Dermis blood vessel endothelial cell (primary cell): ENCODE data around the gene ABR. TPM values are rescaled to one million over a fixed set of nuclear protein-coding genes. Genes with fewer than 3 reads are reported as not detected.
"Not testable (repeated sequence)": the region's sequence is repeated elsewhere in the genome, so short reads cannot be mapped to it uniquely, and the experiment has no call there.

ENCODE experiments used
- DNase-seq: peaks from one replicate; pipeline ENCODE4 v3.0.0; 2010
- total RNA-seq: library from RNA; depleted of rRNA; stranded (reverse); fragments of >200 nt; gene quantifications from 2 replicates; pipeline ENCODE4 v1.2.3, GENCODE V29; 2014

Gene ABR
- total RNA-seq, 1 donor from 2014 or later, result 38.5 TPM

DNA sequence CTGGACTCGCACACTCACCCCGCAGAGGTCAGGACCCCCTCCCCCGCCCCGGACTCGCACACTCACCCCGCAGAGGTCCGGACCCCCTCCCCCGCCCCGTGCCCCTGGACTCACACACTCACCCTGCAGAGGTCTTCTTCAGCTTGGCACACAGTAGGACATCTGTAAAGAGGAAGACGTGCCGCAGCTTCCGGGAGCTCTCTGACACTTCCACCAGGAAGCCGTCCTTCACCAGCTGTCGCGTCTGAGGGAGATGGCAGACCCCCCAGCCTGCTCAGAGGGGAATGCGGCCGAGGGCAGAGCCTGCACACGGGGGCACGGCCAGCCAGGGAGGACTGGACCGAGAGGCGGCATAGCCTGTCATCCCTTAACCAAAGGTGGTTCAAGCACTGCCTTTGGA is 109.9 kb downstream of the ABR start:
- DNase-seq, result no peak

DNA sequence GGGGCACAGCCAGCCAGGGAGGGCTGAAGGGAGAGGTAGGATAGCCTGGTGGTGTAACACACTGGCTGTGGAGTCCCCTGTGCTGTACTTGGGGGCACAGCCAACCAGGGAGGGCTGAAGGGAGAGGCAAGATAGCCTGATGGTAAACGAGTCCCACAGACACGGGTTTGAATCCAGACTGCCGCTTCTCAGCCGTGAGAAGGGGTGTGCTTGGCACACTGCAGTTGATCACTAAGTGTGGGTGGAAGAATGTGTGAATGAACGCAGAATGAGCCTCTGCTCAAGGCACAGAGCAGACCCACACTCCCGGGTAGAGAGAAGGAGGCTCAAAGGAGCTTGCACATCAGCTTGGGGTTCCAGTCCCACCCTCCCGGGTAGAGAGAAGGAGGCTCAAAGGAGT is 111.4 kb downstream of the ABR start:
- no peak for DNase-seq

DNA sequence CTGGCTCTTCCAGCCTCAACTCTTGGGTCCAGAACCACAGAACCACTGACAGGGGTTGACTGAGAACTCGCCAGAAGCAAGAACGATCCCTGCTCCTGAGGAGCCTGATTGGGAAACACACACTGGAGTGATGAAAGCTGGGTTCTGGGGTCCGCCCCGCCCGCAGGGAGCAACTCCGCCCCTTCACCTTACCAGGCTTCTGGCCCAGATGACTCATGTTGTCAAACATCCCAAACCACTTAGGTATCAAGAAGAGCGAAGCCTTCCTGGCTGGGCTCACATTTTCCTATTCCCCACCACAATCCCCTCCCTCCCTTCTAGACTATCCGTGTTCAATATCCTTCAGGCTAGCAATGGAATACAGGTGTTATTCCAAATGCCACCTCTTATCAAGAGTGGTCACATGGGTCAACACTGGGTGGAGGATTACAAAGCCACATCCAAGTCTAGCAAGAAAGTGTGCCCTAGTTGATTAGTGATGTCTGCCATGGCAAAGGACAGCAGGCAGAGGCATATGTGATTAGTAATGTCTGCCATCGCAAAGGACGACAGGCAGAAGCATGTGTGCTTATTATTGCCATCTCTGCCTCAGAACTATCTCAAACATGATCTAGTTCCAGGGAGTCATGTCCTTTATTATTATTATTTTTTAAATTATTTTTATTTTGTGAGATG is 112.4 kb downstream of the ABR start:
- DNase-seq, result no peak

DNA sequence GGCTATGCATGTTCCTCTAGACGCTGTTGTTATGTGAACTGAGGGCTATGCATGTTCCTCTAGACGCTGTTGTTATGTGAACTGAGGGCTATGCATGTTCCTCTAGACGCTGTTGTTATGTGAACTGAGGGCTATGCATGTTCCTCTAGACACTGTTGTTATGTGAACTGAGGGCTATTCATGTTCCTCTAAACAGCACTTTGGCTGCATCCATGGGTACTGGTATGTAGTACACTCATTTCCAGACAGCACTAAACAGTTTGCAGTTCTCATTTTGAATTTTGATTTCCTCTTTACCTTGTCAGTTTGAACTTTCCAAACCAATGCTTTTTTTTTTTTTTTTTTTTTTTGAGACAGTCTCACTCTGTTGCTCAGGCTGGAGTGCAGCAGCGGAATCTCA is 114.4 kb downstream of the ABR start:
- not testable (repeated sequence) for DNase-seq

DNA sequence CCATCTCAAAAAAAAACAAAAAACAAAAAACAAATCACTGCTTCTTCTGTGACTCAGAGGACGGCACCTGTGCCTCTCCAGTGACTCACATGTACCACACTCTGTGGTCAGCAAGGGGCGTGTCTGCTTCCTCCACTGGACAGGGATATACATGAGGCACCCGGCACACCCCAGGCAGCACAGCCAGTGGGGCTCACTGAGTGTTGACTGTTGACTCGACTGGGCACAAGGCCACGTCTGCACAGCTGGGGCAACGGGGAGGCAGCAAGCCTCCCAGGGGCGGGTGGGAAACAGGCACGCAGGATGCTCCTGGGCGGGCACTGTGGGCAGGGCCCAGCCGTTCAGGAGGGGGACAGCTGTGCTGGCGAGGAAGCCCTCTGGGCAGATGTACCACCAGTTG is 118.8 kb downstream of the ABR start:
- DNase-seq, result peak; percentile 96

DNA sequence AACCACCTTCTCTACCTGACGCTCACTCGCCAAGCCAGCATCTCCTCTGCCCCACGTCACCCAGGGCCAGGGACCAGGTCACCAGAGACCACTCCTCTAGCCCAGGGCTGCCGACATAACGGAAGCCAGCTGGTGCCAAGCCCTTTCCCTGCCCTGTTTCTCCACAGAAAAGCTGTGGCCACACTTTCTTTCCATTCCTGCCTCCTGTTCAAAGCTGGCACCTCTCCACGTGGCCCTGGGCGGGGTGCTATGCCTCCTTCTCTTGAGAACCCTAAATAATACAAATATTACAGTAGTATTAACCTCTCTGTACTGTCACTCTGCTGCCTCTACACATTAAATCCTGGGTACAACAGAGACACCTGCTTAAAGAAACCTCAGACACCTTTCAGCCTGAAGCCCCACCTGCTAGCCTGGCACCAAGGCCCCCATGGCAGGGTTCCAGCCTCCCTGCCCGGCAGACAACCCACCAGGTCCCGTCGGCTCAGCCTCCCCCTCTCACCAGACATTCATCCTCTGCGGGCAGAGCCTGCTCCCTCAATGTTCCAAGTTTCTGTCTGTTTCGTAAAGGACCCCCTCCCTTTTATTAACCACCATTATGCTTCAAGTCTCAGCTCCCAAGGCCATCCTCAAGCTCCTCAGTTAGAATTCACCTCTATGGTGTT is 120.5 kb downstream of the ABR start:
- no peak for DNase-seq

DNA sequence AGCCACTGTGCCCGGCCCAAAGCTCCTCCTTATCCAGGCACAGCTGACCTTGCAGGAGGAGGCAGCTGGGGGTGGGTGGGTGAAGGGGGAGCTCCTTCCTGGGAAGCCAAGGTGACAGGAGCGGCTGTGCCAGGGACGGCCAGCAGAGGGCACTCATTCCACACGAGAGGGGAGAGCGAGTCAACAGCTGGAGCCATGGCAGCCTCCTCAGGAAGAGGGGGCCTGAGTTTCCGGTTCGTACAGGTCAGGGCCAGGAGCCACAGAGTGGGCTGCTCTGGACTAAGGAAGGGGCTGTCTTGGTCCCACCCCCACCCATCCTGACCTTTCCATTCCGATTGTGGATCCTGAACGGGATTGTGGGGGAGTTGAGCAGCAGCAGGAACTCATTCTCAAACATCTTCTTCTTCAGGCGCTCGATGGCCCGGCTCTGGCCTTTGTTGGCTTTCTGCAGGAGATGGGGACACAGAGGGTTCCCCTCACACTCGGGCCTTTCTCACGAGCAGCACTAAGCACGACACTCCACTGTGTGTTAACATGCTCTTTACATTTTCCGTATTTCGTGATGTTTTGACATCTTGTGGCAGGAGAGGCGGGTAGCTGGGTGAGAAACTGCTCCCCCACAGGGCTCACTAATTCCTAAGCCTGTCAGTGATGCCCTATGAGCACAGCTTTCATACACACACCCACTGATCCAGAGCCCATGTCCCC is 121.2 kb downstream of the ABR start:
- DNase-seq, result peak; percentile 84

DNA sequence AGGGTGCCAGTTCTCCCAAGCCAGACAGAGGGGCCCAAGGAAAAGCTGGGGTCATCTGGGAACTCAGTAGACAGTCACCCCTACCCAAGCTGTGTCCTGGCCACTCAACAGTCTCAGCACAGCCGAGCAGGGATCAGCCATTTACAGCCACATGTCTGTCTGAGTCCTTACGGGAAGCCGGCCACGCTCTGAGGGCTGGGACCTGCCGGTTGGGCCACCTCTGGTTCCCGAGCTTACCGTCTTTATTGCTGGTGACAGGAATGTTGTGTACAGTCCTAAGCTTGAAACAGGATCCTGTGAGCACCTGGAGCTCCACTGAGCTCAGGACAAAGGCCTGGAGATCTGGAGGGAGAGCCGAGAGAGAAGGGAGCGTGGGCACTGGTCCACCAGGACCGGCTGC is 123.0 kb downstream of the ABR start:
- no peak for DNase-seq

DNA sequence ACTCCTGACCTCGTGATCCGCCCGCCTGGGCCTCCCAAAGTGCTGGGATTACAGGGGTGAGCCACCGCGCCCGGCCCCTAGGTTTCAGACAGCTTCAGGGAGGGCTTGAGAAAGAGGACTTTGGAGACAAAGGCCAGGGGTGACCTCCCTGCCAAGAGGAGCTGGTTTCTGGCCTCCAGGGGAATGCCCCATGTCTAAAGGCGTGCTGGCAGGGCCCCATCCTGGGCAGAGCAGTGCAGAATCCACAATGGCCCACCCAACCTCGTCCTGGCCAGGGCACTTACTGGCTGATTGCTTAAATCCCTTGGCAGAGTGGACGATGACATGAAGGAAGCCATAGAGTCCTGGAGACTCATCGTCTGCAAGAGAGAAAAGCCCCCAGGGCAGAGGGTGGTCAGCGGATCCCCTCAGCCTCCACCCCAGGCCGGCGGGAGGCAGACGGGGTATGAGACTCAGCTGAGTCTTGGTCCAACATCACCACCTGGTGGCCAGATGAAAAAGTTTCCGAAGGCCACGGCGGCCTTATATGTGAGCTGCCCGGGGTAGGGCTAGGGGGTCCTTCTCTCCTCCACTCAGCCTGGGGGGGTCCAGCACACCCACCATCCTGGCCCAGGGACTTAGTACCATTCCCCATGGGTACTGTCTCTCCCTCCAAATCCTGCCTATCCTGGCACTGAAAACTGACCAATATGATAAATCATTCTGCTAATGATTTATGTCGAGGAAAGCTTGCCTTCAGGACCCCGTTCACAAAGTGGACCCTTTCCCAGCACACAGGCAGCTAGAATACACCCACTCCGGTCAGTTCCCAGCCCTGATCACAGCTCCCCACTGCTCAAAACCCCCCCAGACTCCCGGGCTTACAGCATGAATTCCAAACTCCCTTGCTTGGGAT is 123.8 kb downstream of the ABR start:
- DNase-seq, result peak; percentile 85

DNA sequence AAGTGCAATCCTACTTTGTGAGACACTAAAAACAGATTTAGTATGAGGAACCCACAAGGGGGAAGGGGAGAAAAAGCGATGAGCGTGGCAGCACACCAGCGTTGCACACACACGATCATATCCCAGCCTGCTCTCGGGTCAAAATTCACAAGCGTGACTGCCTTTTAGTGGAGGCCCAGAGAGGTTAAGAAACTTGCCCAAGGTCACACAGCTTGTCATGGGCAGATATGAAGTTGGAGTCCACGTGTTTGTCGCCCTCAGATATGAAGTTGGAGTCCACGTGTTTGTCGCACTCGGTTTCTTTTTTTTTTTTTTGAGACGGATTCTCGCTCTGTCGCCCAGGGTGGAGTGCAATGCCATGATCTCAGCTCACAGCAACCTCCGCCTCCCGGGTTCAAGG is 124.5 kb downstream of the ABR start:
- no peak for DNase-seq

DNA sequence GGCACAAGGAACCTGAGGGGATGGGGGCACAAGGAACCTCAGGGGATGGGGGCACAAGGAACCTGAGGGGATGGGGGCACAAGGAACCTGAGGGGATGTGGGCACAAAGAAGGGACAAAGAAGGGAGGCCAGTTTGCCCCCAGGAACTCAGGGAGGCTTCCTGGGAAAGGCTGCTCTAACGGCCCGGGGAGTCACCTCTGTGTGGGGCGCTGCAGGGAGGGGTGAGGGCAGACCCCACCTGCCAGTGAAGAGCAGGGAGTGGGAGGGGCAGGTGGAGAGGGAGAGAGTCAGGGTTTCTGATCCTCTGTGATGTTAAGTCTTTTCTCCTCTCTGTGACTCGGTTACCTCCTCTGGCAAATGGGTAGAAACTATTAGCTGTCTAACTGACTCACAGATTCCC is 125.1 kb downstream of the ABR start:
- DNase-seq, result no peak

DNA sequence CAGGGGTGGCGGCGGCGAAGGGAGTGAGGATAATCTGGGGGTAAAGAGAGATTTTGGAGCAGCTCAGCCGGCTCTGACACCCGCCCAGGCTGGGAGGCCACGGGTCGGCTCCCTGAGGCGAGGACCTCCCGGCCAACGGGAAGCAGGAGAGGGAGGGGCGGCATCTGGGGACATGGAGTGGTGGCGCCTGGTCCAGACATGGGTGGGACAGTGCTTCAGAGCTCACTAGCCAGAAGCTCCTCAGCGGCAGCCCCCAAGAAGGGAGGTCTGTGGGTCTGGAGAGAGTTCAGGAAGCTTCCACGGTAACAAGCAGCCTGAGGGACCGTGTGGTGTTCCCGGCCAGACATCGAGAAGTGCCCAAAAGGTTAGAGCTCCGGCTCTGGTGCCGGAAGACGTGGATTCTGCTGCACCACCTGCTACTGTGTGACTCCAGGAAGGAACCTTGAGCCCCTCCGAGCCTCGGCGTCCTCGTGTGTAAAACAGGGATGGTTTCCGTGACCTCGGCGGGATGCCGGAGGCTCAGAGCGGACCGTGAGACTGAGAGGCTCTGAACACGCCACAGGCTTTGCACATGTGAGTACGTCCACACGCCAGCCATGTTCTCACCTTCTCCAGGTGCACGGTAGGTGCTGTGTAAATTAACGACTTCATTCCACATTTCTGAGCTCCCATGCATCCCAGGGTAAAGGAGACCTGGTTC is 126.0 kb downstream of the ABR start:
- no peak for DNase-seq

DNA sequence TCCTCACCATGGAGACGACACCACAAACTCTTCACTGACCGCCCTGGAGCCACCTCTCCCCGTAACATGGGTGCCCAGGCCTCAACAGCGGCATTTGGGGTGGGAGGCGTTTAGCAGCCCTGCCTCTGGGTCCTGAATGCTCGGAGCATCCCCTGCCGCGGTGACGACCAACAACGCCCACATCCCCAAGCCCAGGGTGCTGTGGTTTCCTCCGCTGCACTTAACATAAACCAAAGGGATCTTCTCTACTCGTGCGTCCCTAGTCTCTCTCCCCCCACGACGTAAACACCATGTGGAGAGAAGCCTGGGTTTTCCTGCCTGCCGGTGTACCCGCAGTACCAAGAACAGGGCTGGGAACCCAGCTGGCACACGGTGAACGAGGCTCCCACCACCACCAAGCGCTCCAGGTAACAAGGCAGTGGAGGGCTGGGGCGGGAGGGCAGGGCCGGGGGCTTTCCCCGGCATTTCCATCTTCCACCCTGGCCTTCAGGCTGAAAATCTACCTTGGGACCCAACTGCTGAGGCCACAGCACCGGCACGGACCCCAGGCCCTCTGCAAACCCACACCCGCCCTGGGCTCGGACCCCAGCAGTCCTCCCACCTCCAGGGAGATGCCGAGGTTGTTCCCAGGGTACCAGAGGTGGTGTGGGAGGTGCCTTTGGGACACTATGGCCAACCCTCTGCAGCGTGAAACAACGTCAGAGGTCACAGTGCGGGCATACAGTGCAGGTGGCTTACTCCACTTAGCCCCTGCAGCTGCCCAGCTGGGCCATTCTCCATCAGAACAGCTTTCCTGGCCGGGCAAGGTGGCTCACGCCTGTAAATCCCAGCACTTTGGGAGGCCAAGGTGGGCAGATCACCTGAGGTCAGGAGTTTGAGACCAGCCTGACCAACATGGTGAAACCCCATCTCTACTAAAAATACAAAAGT is 128.5 kb downstream of the ABR start:
- no peak for DNase-seq

DNA sequence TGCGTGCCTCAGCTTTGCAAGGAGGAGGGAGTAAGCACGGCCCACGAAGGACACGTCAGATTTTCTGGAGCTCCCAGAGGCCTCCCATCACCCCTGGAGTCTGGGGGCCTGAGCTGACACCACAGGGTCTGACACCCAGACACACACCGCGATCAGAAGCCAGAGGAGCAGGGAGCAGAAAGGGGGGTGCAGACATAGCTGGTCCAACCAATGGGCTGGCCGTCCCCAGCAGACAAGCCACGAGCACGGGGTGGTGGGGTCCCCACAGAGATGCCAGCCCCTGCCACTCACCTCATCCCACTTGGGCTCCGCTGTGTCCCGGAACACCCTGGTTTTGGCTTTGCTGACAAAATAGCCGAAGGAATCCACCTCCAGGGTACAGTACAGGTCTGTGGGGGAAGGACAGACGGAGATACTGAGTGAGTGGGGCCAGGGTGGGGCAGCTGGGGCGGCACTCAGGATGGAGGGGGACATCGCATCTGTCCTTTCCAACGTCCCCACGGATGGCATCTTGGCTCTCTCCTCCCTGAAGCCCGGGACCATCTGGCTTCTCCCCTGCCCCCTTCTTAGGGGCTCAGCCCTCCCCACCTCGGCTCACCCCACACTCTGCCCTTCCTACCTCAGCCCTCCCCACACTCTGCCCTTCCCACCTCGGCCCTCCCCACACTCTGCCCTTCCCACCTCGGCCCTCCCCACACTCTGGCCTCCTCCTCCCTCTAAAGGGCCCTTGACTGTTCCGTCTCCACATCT is 129.4 kb downstream of the ABR start:
- DNase-seq, result no peak

DNA sequence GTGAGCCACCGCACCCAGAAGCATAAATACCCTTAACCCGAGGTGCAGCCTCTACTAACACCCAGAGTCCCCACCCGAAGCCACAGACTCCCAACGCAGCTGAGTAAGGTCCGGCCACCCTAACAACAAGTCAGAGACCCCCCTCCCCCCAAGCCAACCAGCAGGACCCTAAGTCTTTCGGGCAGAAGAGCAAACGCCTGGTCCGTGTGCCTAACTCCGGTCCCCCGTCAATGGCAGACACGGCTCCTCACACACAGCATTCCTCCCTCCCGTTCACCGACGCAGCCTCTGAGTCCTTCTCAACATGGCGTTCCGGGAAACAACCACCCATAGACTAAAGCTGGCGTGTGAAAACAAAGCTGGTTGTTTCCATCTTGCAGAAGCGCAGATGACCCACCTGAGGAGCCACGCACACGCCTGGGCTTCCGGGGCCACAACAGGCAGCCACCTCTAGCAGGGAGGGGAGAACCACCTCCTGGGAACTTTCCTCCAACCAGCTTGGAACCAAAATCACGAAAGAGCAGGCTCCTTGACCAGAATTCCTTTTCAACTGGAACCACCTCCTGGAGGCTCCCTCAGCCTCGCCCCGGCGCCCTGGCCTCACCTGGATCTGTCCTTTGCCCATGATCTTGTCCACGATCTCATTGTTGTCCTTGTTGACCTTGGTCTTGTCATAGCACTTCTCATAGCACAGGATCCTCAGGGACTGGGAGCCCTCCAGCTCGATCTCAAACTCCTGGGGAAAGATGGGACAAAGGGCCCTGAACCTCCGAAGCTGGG is 130.1 kb downstream of the ABR start:
- no peak for DNase-seq

DNA sequence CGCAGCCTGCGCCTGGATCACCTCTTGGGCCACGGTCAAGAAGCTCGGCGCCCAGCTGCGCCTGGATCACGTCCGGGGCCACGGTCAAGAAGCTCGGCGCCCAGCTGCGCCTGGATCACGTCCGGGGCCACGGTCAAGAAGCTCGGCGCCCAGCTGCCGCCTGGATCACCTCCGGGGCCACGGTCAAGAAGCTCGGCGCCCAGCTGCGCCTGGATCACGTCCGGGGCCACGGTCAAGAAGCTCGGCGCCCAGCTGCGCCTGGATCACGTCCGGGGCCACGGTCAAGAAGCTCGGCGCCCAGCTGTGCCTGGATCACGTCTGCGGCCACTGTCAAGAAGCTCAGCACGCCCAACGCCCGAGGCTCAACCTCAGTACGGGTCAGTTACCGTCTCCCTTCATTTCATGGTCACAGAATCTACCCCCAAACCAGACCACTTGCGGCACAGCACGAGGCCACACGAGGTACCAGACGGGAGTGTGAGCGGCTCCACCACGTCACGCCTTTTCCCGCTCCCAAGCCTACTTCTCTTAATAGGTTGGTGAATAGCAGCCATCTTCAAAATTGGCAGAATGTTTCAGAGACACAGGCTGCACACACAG is 131.2 kb downstream of the ABR start:
- DNase-seq, result not testable (repeated sequence)

DNA sequence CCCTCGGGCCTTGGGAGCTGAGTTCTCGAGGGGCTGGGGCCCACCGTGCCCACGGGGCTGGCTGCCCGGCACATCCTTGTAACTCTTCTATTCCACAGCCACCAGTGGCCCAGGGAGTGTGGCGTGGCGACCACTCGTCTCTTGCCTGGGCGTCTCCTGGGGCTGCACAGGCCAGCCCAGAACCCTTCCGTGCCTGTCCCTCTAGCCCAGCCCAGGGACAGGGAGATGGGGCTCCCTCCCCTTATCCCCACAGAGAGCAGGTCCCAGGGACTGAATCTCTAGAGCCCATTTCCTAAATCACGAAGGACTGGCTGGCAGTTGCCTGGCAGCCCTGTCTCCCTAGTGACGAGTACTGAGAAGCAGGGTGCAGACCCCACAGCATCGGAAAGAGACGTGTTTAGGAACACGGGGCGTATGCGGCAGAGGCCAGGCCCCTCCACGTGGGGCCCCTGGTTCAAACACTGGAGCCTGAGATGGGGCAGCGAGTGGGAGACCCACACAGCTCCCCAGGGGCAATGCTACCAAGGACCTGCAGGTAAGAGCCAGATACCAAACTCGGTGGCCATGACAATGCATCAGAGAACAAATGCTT is 131.8 kb downstream of the ABR start:
- DNase-seq, result no peak

DNA sequence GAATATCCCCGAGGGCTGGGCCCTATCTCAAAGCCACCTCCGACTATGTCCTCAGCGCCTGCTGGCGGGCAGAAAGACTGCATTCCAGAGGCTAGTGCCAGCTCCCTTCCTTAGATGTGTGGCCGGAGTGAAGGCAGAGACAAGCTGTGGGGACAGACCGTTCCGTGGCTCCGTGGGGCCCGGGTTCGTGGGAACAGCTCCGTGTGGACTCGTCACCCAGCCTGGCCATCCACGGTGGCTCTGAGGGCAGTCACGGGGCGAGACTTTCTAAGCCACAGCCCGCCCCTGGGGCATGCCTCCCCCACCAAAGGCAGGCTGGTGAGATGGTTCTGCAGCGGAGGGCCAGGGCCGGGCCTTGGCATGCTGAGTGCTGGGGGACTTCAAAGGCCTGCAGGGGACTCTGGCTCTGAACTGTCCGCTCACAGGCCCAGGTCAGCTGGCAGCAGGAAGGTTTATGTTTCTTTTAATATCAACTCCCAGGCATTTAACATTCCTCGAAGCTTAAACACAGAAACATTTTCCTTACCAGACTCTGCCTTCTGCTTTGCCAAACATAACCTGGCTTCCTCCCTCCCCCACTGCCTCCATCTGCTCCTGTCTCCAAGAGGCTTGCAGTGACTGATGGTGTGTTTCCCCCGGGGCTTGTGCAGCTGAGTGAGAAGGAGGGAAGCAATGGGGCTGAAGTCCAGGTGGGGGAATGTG is 132.5 kb downstream of the ABR start:
- no peak for DNase-seq
